HG02973 (cell line): ENCODE data around the gene CUEDC2.

Experiments
- ATAC-seq: cut with Tn5 transposase; IDR thresholded peaks from one replicate; pipeline ENCODE4 v1.9.1; 2021; ENCODE audit warnings: moderate library complexity; ENCODE audit not compliant: unreplicated experiment

CUEDC2 gene

GRCh38 chr10:102432162-102432950 lies at the start of gene CUEDC2:
TSS of gene CUEDC2 (minus strand) at chr10:102432574. CDS start at chr10:102425188, 7,386 bp downstream.
- peak; percentile 82 for ATAC-seq

- ATAC-seq = no peak
These were observed 48.0 kb upstream of the CUEDC2 start for GRCh38 chr10:102480396-102480795.

- ATAC-seq = no peak
These were observed 47.3 kb upstream of the CUEDC2 start for GRCh38 chr10:102479651-102480050.

- ATAC-seq = no peak
These were observed 44.2 kb upstream of the CUEDC2 start for GRCh38 chr10:102476466-102477141.

- no peak for ATAC-seq
These were observed 43.2 kb upstream of the CUEDC2 start for GRCh38 chr10:102475451-102476040.

GRCh38 chr10:102473445-102474331 lies 41.3 kb upstream of the CUEDC2 start:
- ATAC-seq = no peak

GRCh38 chr10:102470579-102471546 lies 38.5 kb upstream of the CUEDC2 start:
- ATAC-seq = no peak

GRCh38 chr10:102468683-102469082 lies 36.3 kb upstream of the CUEDC2 start:
- ATAC-seq = no peak

- ATAC-seq = no peak
These were observed 35.6 kb upstream of the CUEDC2 start for GRCh38 chr10:102467971-102468438.

GRCh38 chr10:102467318-102467717 lies 34.9 kb upstream of the CUEDC2 start:
- ATAC-seq = no peak

- ATAC-seq = no peak
These were observed 33.1 kb upstream of the CUEDC2 start for GRCh38 chr10:102465466-102465865.

GRCh38 chr10:102463983-102464382 lies 31.6 kb upstream of the CUEDC2 start:
- no peak for ATAC-seq

GRCh38 chr10:102462512-102463054 lies 30.2 kb upstream of the CUEDC2 start:
- no peak for ATAC-seq

GRCh38 chr10:102461187-102462054 lies 29.0 kb upstream of the CUEDC2 start:
- peak; percentile 64 for ATAC-seq

- no peak for ATAC-seq
These were observed 28.4 kb upstream of the CUEDC2 start for GRCh38 chr10:102460836-102461186.

GRCh38 chr10:102458656-102459055 lies 26.3 kb upstream of the CUEDC2 start:
- ATAC-seq = no peak

- ATAC-seq = no peak
These were observed 25.3 kb upstream of the CUEDC2 start for GRCh38 chr10:102457591-102458150.

GRCh38 chr10:102455893-102456471 lies 23.6 kb upstream of the CUEDC2 start:
- no peak for ATAC-seq
